GM12872 (cell line): ENCODE measurements around the gene BICDL1.

ENCODE experiments used
- CTCF ChIP-seq: IDR thresholded peaks from 3 replicates; pipeline ENCODE4 v1.5.1; 2011; ENCODE audit warnings: low read depth, mild to moderate bottlenecking, low read length, moderate library complexity; ENCODE audit not compliant: insufficient read depth

Gene BICDL1

GRCh38 chr12:120006258-120006975 is 17.4 kb downstream of the BICDL1 start:
- TF ChIP-seq CTCF = no peak

GRCh38 chr12:120007272-120007671 is 18.2 kb downstream of the BICDL1 start:
- TF ChIP-seq CTCF = no peak

- TF ChIP-seq CTCF = no peak
These were observed 21.7 kb downstream of the BICDL1 start for GRCh38 chr12:120010661-120011230.

GRCh38 chr12:120012067-120012621 is 23.1 kb downstream of the BICDL1 start:
- TF ChIP-seq CTCF = no peak

- no peak for TF ChIP-seq CTCF
These were observed 24.8 kb downstream of the BICDL1 start for GRCh38 chr12:120013659-120014380.

GRCh38 chr12:120015313-120015712 is 26.3 kb downstream of the BICDL1 start:
- TF ChIP-seq CTCF = no peak

DNA sequence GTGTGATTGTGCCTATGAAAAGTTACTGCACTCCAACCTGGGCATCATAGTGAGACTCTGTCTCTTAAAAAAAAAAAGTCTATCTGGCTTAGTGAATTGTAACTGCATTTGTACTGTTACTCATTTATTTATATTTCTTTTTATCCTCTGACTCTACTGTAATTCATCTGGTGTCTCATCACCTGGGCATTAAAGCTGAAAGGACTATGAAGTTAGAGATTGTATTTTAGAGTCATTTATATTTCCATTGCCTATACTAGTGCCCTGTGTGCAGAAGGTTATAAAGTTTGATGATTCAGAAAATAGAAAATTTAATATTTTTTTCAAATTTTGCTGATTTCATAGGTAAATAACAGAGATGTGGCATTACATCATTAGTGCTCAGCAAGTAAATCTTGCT is 30.2 kb downstream of the BICDL1 start:
- no peak for TF ChIP-seq CTCF
